Measurements from ENCODE around the gene GFOD1. TPM values are rescaled to one million over a fixed set of nuclear protein-coding genes. Genes with fewer than 3 reads are reported as not detected.

GFOD1 gene
- 9.8 and 10.2 TPM in 2 replicates for total RNA-seq

- H3K4me1 Mint-ChIP-seq, result peaks cover 42% of the 10 kb centered on the region
- peak within 1 kb of the TSS; percentile 96 for H3K4me3 Mint-ChIP-seq
- intact Hi-C loops (cut with micrococcal nuclease), result loop anchor here (2.0 kb wide), 3 partner anchors 21 to 159 kb away; partner anchors contain the start of genes SIRT5 and TBC1D7
- H3K36me3 Mint-ChIP-seq (ENCODE audit: low read depth), result peaks cover 2% of the 10 kb centered on the region
- peak within 1 kb of the TSS; percentile 88 for H3K27ac Mint-ChIP-seq
- peaks cover 11% of the 10 kb centered on the region for H3K27me3 Mint-ChIP-seq
- peak; percentile 95 for DNase-seq
- no peaks in the 10 kb centered on the region for H3K9me3 Mint-ChIP-seq
Measured at GRCh38 chr6:13487122-13488014, at the start of gene GFOD1. Gene GFOD1, minus strand, starts transcription at chr6:13487600. Its CDS starts 710 bp downstream, at chr6:13486890.

- no peak overlapping the region for H3K27ac Mint-ChIP-seq
- intact Hi-C loops (cut with micrococcal nuclease), result no loop called here
- H3K36me3 Mint-ChIP-seq (ENCODE audit: low read depth), result no peaks in the 10 kb centered on the region
- peaks cover 5% of the 10 kb centered on the region for H3K27me3 Mint-ChIP-seq
- H3K9me3 Mint-ChIP-seq, result no peaks in the 10 kb centered on the region
- no peaks in the 10 kb centered on the region for H3K4me1 Mint-ChIP-seq
- DNase-seq, result no peak
- H3K4me3 Mint-ChIP-seq, result no peak overlapping the region
Measured at GRCh38 chr6:13536796-13537526, 49.6 kb upstream of the GFOD1 start.

- DNase-seq, result no peak
- Mint-ChIP-seq H3K36me3 (ENCODE audit: low read depth) (no peaks in the 10 kb centered on the region), H3K27ac (no peak overlapping the region), H3K9me3 (no peaks in the 10 kb centered on the region), H3K4me1 (no peaks in the 10 kb centered on the region), H3K4me3 (no peak overlapping the region), H3K27me3 (peaks cover 6% of the 10 kb centered on the region)
- intact Hi-C loops (cut with micrococcal nuclease), result no loop called here
Measured at GRCh38 chr6:13535306-13535705, 47.9 kb upstream of the GFOD1 start.

GRCh38 chr6:13534536-13534935, 47.1 kb upstream of the GFOD1 start:
- Mint-ChIP-seq H3K27ac (no peak overlapping the region), H3K9me3 (no peaks in the 10 kb centered on the region), H3K36me3 (ENCODE audit: low read depth) (no peaks in the 10 kb centered on the region), H3K27me3 (peaks cover 6% of the 10 kb centered on the region), H3K4me1 (no peaks in the 10 kb centered on the region), H3K4me3 (no peak overlapping the region)
- no peak for DNase-seq
- intact Hi-C loops (cut with micrococcal nuclease), result no loop called here

- no peak overlapping the region for H3K4me3 Mint-ChIP-seq
- no peaks in the 10 kb centered on the region for H3K36me3 Mint-ChIP-seq (ENCODE audit: low read depth)
- no peak for DNase-seq
- no peak overlapping the region for H3K27ac Mint-ChIP-seq
- intact Hi-C loops (cut with micrococcal nuclease), result no loop called here
- H3K9me3 Mint-ChIP-seq, result no peaks in the 10 kb centered on the region
- no peaks in the 10 kb centered on the region for H3K4me1 Mint-ChIP-seq
- peaks cover 2% of the 10 kb centered on the region for H3K27me3 Mint-ChIP-seq
Measured at GRCh38 chr6:13531956-13532355, 44.6 kb upstream of the GFOD1 start.

GRCh38 chr6:13528777-13529343, 41.5 kb upstream of the GFOD1 start:
- intact Hi-C loops (cut with micrococcal nuclease), result no loop called here
- H3K27me3 Mint-ChIP-seq, result peaks cover 2% of the 10 kb centered on the region
- no peaks in the 10 kb centered on the region for H3K36me3 Mint-ChIP-seq (ENCODE audit: low read depth)
- peaks cover 4% of the 10 kb centered on the region for H3K4me1 Mint-ChIP-seq
- no peaks in the 10 kb centered on the region for H3K9me3 Mint-ChIP-seq
- DNase-seq, result no peak
- no peak overlapping the region for H3K4me3 Mint-ChIP-seq
- no peak overlapping the region for H3K27ac Mint-ChIP-seq

GRCh38 chr6:13528232-13528631, 40.8 kb upstream of the GFOD1 start:
- H3K27ac Mint-ChIP-seq, result no peak overlapping the region
- H3K36me3 Mint-ChIP-seq (ENCODE audit: low read depth), result no peaks in the 10 kb centered on the region
- no peak overlapping the region for H3K4me3 Mint-ChIP-seq
- intact Hi-C loops (cut with micrococcal nuclease), result no loop called here
- H3K9me3 Mint-ChIP-seq, result no peaks in the 10 kb centered on the region
- H3K4me1 Mint-ChIP-seq, result peaks cover 4% of the 10 kb centered on the region
- peaks cover 2% of the 10 kb centered on the region for H3K27me3 Mint-ChIP-seq
- DNase-seq, result no peak

- H3K4me1 Mint-ChIP-seq, result peaks cover 4% of the 10 kb centered on the region
- intact Hi-C loops (cut with micrococcal nuclease), result no loop called here
- no peak for DNase-seq
- H3K36me3 Mint-ChIP-seq (ENCODE audit: low read depth), result no peaks in the 10 kb centered on the region
- no peak overlapping the region for H3K4me3 Mint-ChIP-seq
- H3K27ac Mint-ChIP-seq, result no peak overlapping the region
- peaks cover 2% of the 10 kb centered on the region for H3K27me3 Mint-ChIP-seq
- no peaks in the 10 kb centered on the region for H3K9me3 Mint-ChIP-seq
Measured at GRCh38 chr6:13527671-13528056, 40.3 kb upstream of the GFOD1 start.

- no peak overlapping the region for H3K4me3 Mint-ChIP-seq
Measured at GRCh38 chr6:13526727-13527670, 39.6 kb upstream of the GFOD1 start.

GRCh38 chr6:13526357-13526726, 38.9 kb upstream of the GFOD1 start:
- Mint-ChIP-seq H3K27me3 (no peaks in the 10 kb centered on the region), H3K4me1 (peaks cover 4% of the 10 kb centered on the region), H3K36me3 (ENCODE audit: low read depth) (no peaks in the 10 kb centered on the region), H3K4me3 (no peak overlapping the region), H3K27ac (no peak overlapping the region), H3K9me3 (no peaks in the 10 kb centered on the region)
- DNase-seq, result no peak
- intact Hi-C loops (cut with micrococcal nuclease), result no loop called here

More at GRCh38 chr6:13526727-13527670, 39.6 kb upstream of the GFOD1 start:
- peaks cover 4% of the 10 kb centered on the region for H3K4me1 Mint-ChIP-seq
- DNase-seq, result no peak
- H3K9me3 Mint-ChIP-seq, result no peaks in the 10 kb centered on the region
- intact Hi-C loops (cut with micrococcal nuclease), result no loop called here
- H3K36me3 Mint-ChIP-seq (ENCODE audit: low read depth), result no peaks in the 10 kb centered on the region
- no peak overlapping the region for H3K27ac Mint-ChIP-seq
- peaks cover under 1% of the 10 kb centered on the region for H3K27me3 Mint-ChIP-seq

- intact Hi-C loops (cut with micrococcal nuclease), result no loop called here
Measured at GRCh38 chr6:13524801-13525508, 37.6 kb upstream of the GFOD1 start.

GRCh38 chr6:13523826-13524622, 36.6 kb upstream of the GFOD1 start:
- Mint-ChIP-seq H3K36me3 (ENCODE audit: low read depth) (no peaks in the 10 kb centered on the region), H3K4me3 (no peak overlapping the region), H3K4me1 (peaks cover 4% of the 10 kb centered on the region), H3K27ac (no peak overlapping the region), H3K9me3 (no peaks in the 10 kb centered on the region), H3K27me3 (no peaks in the 10 kb centered on the region)
- intact Hi-C loops (cut with micrococcal nuclease), result no loop called here
- DNase-seq, result no peak

More at GRCh38 chr6:13524801-13525508, 37.6 kb upstream of the GFOD1 start:
- Mint-ChIP-seq H3K36me3 (ENCODE audit: low read depth) (no peaks in the 10 kb centered on the region), H3K27me3 (no peaks in the 10 kb centered on the region), H3K9me3 (no peaks in the 10 kb centered on the region), H3K4me3 (no peak overlapping the region), H3K4me1 (peaks cover 4% of the 10 kb centered on the region), H3K27ac (no peak overlapping the region)
- no peak for DNase-seq
